K562 (cell line): ENCODE results near the gene GORASP1. TPM values are rescaled to one million over a fixed set of nuclear protein-coding genes. Genes with fewer than 3 reads are reported as not detected.

Source experiments
- ATAC-seq: fragments of 200-7000 bp; cut with Tn5 transposase; 3 replicates; pipeline ENCODE4 v1.9.1; 2020; ENCODE audit warnings: moderate library complexity
- BruUV-seq: library from RNA; stranded (reverse); fragments of 400-500 nt; replicated peaks from 2 replicates; lab custom pipeline; 2021; lab: Mats Ljungman, UMichigan
- CTCF ChIA-PET: fragments of 300-600 bp; formaldehyde crosslinking; extraction: SDS; loops from one replicate; lab custom pipeline; 2021; ENCODE audit warnings: low intra/inter-chr PET ratio; lab: Yijun Ruan, JAX
- POLR2A ChIA-PET: fragments of 300-600, 350-650 bp; sonication (Branson Sonifier 250); formaldehyde crosslinking; extraction: SDS; loops from one replicate; lab custom pipeline; 2021; ENCODE audit warnings: antibody characterized with exemption, inconsistent platforms; lab: Yijun Ruan, JAX
- DNase-seq, 4 experiments: peaks; one replicate each; pipeline versions ENCODE4 v3.0.0 to v3.0.0-alpha.2; 2011 to 2018; ENCODE audit warnings: low spot score in 3 of 4, mixed read lengths in 3 of 4; ENCODE audit errors: extremely low read depth in 1 of 4
- FAIRE-seq: peaks from 2 replicates; lab custom pipeline; 2011; peaks lifted over from hg19 to GRCh38; lab: Jason Lieb, UNC
- H2AFZ ChIP-seq: 2 replicates; pipeline ENCODE4 v1.6.0; 2011; ENCODE audit warnings: low read depth, low read length, control low read depth, inconsistent platforms
- H3K27ac ChIP-seq: fragments of 200-600 bp; 3 replicates; pipeline ENCODE4 v1.8.0; 2011; ENCODE audit warnings: low read depth, mild to moderate bottlenecking, control low read depth, inconsistent platforms, low read length, moderate library complexity, mixed read lengths; ENCODE audit errors: extremely low read depth
- H3K27me3 ChIP-seq, 2 experiments: fragments of 300-600 bp in 1 of 2; 2 replicates in 1 of 2; 3 replicates in 1 of 2; pipeline versions ENCODE4 v1.6.0 to v1.8.0; 2011; ENCODE audit warnings: inconsistent platforms in 2 of 2, low read length in 2 of 2, mild to moderate bottlenecking in 1 of 2, mixed read lengths in 1 of 2, moderate library complexity in 1 of 2; ENCODE audit not compliant: control insufficient read depth in 2 of 2, insufficient read depth in 2 of 2
- H3K36me3 ChIP-seq: fragments of 300-600 bp; 3 replicates; pipeline ENCODE4 v1.8.0; 2011; ENCODE audit warnings: mild to moderate bottlenecking, low read length, inconsistent platforms; ENCODE audit not compliant: control insufficient read depth, insufficient read depth
- H3K4me1 ChIP-seq, 2 experiments: fragments of 200-600 bp in 1 of 2; replicated peaks in 1 of 2; 2 replicates in 1 of 2; 3 replicates in 1 of 2; pipeline versions ENCODE4 v1.5.1 to v1.8.0; 2011; ENCODE audit warnings: inconsistent platforms in 2 of 2, low read length in 2 of 2, mild to moderate bottlenecking in 1 of 2, mixed read lengths in 1 of 2, moderate library complexity in 1 of 2; ENCODE audit not compliant: control insufficient read depth in 2 of 2, insufficient read depth in 2 of 2
- H3K4me2 ChIP-seq: 2 replicates; pipeline ENCODE4 v1.6.1; 2011; ENCODE audit warnings: low read length, control low read depth, inconsistent platforms, mixed read lengths; ENCODE audit not compliant: insufficient read depth
- H3K4me3 ChIP-seq: fragments of 200-600 bp; sonication (generic), shearing (Covaris generic); 2 replicates; pipeline ENCODE4 v1.5.1; 2016; ENCODE audit warnings: control low read depth, inconsistent platforms
- H3K79me2 ChIP-seq: fragments of 200-600 bp; 3 replicates; pipeline ENCODE4 v1.8.0; 2011; ENCODE audit warnings: low read length, inconsistent platforms; ENCODE audit not compliant: control insufficient read depth, insufficient read depth
- H3K9ac ChIP-seq, 2 experiments: 2 replicates each; pipeline versions ENCODE4 v1.6.0 to v1.6.1; 2011; ENCODE audit warnings: low read depth in 2 of 2, low read length in 2 of 2, control low read depth in 1 of 2, inconsistent platforms in 1 of 2, mild to moderate bottlenecking in 1 of 2, mixed read lengths in 1 of 2; ENCODE audit not compliant: insufficient read depth in 1 of 2
- H3K9me1 ChIP-seq: one replicate; pipeline ENCODE4 v1.6.0; 2011; ENCODE audit warnings: inconsistent platforms, mild to moderate bottlenecking, low read length, moderate library complexity; ENCODE audit not compliant: control insufficient read depth, insufficient read depth
- H3K9me3 ChIP-seq: replicated peaks from 2 replicates; pipeline ENCODE4 v1.5.1; 2011; ENCODE audit warnings: low read depth, low read length, inconsistent platforms; ENCODE audit not compliant: control insufficient read depth, insufficient read depth
- H4K20me1 ChIP-seq: replicated peaks from 2 replicates; pipeline ENCODE4 v1.6.1; 2011; ENCODE audit warnings: low read length, inconsistent platforms, mixed read lengths; ENCODE audit not compliant: control insufficient read depth, insufficient read depth
- BRD4 ChIP-seq: fragments of 200-600 bp; sonication (generic); IDR thresholded peaks from 2 replicates; pipeline ENCODE4 v1.6.1; 2017; ENCODE audit warnings: inconsistent platforms
- CC2D1A ChIP-seq: fragments of 450-650 bp; IDR thresholded peaks from 2 replicates; pipeline ENCODE4 v1.6.1; 2017; ENCODE audit warnings: mild to moderate bottlenecking
- KDM5B ChIP-seq: fragments of 200-600 bp; sonication (generic); IDR thresholded peaks from 2 replicates; pipeline ENCODE4 v1.6.1; 2012; ENCODE audit warnings: low read depth, mild to moderate bottlenecking, moderate library complexity, low read length, control low read depth, inconsistent platforms; ENCODE audit not compliant: insufficient replicate concordance
- KHSRP ChIP-seq: fragments of 450-650 bp; IDR thresholded peaks from 2 replicates; pipeline ENCODE4 v1.6.1; 2017
- POLR2G ChIP-seq: fragments of 200-400 bp; formaldehyde crosslinking; IDR thresholded peaks from 2 replicates; pipeline ENCODE4 v1.6.1; 2017; ENCODE audit warnings: low read depth, mild to moderate bottlenecking, antibody characterized with exemption, low read length, moderate library complexity
- POU5F1 ChIP-seq: fragments of 150-350 bp; IDR thresholded peaks from 2 replicates; pipeline ENCODE4 v1.6.1; 2014; ENCODE audit warnings: borderline replicate concordance, low read length, low read depth, mild to moderate bottlenecking; ENCODE audit not compliant: partially characterized antibody
- RBM22 ChIP-seq: fragments of 200-400 bp; formaldehyde crosslinking; IDR thresholded peaks from 2 replicates; pipeline ENCODE4 v1.6.1; 2018; ENCODE audit warnings: low read length, low read depth; ENCODE audit not compliant: poor library complexity, severe bottlenecking
- SMARCA4 ChIP-seq: fragments of 450-650 bp; IDR thresholded peaks from 2 replicates; pipeline ENCODE4 v1.6.1; 2016
- TBP ChIP-seq: optimal IDR thresholded peaks from 2 replicates; pipeline ENCODE3; 2011; ENCODE audit warnings: low read depth, low read length, improper control_type of control experiment
- YBX1 ChIP-seq: fragments of 450-650 bp; IDR thresholded peaks from 2 replicates; pipeline ENCODE4 v1.7.1; 2016; ENCODE audit warnings: mild to moderate bottlenecking
- ZKSCAN1 ChIP-seq: fragments of 150-350 bp; IDR thresholded peaks from 2 replicates; pipeline ENCODE4 v1.6.1; 2016; ENCODE audit warnings: low read depth, low read length
- ZNF282 ChIP-seq: sonication (generic); formaldehyde crosslinking; IDR thresholded peaks from 2 replicates; pipeline ENCODE4 v1.8.1; 2023; ENCODE audit warnings: missing genetic modification reagents
- ZNF3 ChIP-seq: fragments of 250-450 bp; sonication (Bioruptor Pico); IDR thresholded peaks from 2 replicates; pipeline ENCODE4 v1.5.0; 2021; ENCODE audit warnings: mild to moderate bottlenecking, moderate library complexity
- WGBS: fragments of 100-300 bp; shearing (Covaris generic); methylation state at CpG from one replicate; pipeline ENCODE4 v1.1.6; 2016; ENCODE audit warnings: low coverage, mixed read lengths; ENCODE audit not compliant: insufficient coverage; ENCODE audit errors: missing lambda C conversion rate; 5-methylcytosine and 5-hydroxymethylcytosine counted together
- in situ Hi-C: fragments of 300-500 bp; cut with MboI; formaldehyde crosslinking; loops from 4 replicates; pipeline ENCODE4 v1.15.0; 2018; ENCODE audit warnings: inconsistent platforms, mixed read lengths
- intact Hi-C: fragments of 100-400 bp; cut with micrococcal nuclease; formaldehyde crosslinking; loops from 2 replicates; pipeline ENCODE4 v1.14.2; 2022
- polyA plus RNA-seq, 8 experiments: library from polyadenylated mRNA; depleted of rRNA in 4 of 8; stranded (reverse) in 5 of 8; unstranded in 3 of 8; fragments of >200 nt; fragmentation: Nextera tagmentation in 2 of 8; fragmentation: Illumina TruSeq in 1 of 8; extraction: Ambion mirVana in 2 of 8; extraction: Trizol in 1 of 8; gene quantifications; 2 replicates each; pipeline versions ENCODE4 v1.2.1 to v1.2.3, GENCODE V29; 2011 to 2014; ENCODE audit warnings: inconsistent platforms in 1 of 8, missing spikeins in 1 of 8
- total RNA-seq, 7 experiments: library from RNA; depleted of rRNA in 6 of 7; stranded (reverse); fragments of >200 nt in 6 of 7; fragmentation: Illumina TruSeq in 2 of 7; extraction: Trizol in 2 of 7; gene quantifications; 2 replicates each; pipeline versions ENCODE4 v1.2.1 to v1.2.3, GENCODE V29; 2011 to 2021; ENCODE audit warnings: low replicate concordance in 1 of 7
- TF ChIP-seq, protein P1 (sequence below): fragments of 200-400 bp; formaldehyde crosslinking; IDR thresholded peaks from 2 replicates; pipeline ENCODE4 v1.6.1; 2017; ENCODE audit warnings: mild to moderate bottlenecking, low read depth, low read length, moderate library complexity
- TF ChIP-seq, protein P2 (sequence below): fragments of 450-650 bp; formaldehyde crosslinking; IDR thresholded peaks from 2 replicates; pipeline ENCODE4 v1.4.0; 2020; ENCODE audit warnings: mild to moderate bottlenecking, moderate library complexity

GORASP1 gene
- total and polyA plus RNA-seq, 9 of the 15 experiments (the other 6 are each of a cell fraction or from before 2014, with no cell fraction given), result 8.4 to 87.9 (median 67.6) TPM

DNA sequence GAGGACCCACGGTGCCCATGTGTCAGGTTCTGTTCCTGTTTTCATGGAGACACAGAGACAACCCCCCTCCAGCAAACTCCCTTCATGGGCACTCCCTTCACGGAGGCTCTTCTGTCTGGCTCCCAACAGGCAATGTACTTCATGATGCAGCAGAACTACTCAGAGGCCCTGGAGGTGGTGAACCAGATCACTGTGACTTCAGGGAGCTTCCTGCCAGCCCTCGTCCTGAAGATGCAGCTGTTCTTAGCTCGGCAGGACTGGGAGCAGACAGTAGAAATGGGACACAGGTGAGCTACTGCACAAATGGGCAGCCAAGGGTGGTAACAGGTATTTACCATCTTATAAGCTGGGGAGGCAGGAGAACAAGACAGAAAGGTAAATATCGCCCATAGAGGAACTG is 7.0 kb upstream of the GORASP1 start (continued):
- TF ChIP-seq, protein P1, sequence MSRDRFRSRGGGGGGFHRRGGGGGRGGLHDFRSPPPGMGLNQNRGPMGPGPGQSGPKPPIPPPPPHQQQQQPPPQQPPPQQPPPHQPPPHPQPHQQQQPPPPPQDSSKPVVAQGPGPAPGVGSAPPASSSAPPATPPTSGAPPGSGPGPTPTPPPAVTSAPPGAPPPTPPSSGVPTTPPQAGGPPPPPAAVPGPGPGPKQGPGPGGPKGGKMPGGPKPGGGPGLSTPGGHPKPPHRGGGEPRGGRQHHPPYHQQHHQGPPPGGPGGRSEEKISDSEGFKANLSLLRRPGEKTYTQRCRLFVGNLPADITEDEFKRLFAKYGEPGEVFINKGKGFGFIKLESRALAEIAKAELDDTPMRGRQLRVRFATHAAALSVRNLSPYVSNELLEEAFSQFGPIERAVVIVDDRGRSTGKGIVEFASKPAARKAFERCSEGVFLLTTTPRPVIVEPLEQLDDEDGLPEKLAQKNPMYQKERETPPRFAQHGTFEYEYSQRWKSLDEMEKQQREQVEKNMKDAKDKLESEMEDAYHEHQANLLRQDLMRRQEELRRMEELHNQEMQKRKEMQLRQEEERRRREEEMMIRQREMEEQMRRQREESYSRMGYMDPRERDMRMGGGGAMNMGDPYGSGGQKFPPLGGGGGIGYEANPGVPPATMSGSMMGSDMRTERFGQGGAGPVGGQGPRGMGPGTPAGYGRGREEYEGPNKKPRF, result no peak
- TF ChIP-seq RBM22, result no peak

DNA sequence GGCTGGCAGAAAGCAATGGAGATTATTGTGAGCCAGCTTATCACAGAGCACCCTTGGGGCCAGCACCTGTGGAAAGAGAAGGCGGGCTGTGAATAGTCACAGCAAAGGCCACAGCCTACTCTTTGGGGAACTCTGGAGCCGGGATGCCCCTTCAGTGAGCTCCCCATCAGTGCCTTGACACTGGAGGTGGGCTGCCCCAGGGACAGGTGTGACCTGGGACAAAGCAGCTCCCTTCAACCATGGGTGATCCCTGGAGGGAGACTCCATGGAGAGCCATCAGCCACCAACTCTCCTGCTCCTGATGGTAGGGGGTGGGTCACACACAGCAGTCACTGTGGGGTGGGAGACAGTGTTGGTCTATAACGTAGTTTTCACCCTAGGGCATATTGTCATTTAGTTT is 5.9 kb upstream of the GORASP1 start:
- Histone ChIP-seq H3K36me3 (no peaks in the 10 kb centered on the region), H3K9me1 (no peaks in the 10 kb centered on the region), H3K9ac (no peak overlapping the region), H3K9me3 (no peaks in the 10 kb centered on the region), H3K79me2 (no peaks in the 10 kb centered on the region), H2AFZ (no peak overlapping the region), H3K27me3 (no peaks in the 10 kb centered on the region), H4K20me1 (no peaks in the 10 kb centered on the region), H3K4me2 (no peak overlapping the region), H3K27ac (no peak overlapping the region), H3K4me3 (no peak overlapping the region), H3K4me1 (0 out of 5 replicates have a peak, but pooled peaks cover under 1 to 1% of the 10 kb centered on the region in 2 experiments)
- DNase-seq (no peak), FAIRE-seq (no peak), ATAC-seq (no peak)
- TF ChIP-seq ZNF3 (CRISPR knock-in tag) (no peak), ZNF282 (CRISPR knock-in tag) (no peak), KHSRP (no peak), BRD4 (no peak), TBP (no peak), POU5F1 (no peak), SMARCA4 (no peak), KDM5B (no peak), POLR2G (no peak), ZKSCAN1 (no peak), CC2D1A (no peak), YBX1 (no peak)
- TF ChIP-seq, protein P2, sequence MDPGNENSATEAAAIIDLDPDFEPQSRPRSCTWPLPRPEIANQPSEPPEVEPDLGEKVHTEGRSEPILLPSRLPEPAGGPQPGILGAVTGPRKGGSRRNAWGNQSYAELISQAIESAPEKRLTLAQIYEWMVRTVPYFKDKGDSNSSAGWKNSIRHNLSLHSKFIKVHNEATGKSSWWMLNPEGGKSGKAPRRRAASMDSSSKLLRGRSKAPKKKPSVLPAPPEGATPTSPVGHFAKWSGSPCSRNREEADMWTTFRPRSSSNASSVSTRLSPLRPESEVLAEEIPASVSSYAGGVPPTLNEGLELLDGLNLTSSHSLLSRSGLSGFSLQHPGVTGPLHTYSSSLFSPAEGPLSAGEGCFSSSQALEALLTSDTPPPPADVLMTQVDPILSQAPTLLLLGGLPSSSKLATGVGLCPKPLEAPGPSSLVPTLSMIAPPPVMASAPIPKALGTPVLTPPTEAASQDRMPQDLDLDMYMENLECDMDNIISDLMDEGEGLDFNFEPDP (CRISPR knock-in tag), result no peak
- intact Hi-C loops (no loop called here), in situ Hi-C loops (no loop called here)
- ChIA-PET POLR2A (no interaction called here), CTCF (no interaction called here)
- 67% methylated on average over 3 of the region's 3 CpGs for WGBS
- BruUV-seq, result no TSS peak
